ENCODE results near the gene SNRNP48. TPM values are rescaled to one million over a fixed set of nuclear protein-coding genes. Genes with fewer than 3 reads are reported as not detected.

SNRNP48 gene
- total RNA-seq, 1 experiment from 2014 or later, result 29.1 TPM

DNA sequence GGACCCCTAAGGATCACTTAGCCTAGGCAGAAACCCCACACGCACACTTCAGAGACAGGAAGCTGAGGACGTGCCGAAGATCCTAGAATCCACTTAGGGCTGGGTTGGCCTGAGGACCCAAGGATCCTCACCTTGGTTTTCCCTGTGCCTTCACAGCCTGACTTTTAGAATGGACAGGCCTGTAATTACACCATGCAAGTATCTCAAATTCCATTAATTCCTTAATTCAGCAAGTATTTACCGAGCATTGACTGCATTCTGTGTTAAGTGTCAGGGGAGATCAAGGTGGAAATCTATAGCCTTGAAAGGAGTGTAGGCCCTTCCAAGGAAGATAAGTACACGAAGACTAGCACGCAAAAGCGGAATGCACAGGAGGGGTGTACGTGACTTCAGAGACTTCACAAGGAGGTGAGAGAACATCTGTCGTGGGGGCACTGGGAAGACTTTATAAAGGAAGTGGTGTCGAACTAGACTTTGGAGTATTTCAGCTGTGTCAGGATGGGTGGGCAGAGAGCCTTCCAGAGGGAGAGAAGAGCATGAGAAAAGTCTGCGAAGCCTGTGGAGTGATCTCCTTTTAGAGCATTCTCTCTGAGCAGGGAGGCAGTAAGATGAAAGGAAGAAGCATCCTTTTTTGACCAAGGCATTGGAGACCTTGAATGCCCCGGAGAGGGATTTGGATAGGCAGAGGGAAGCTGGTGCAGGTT lies 44.5 kb upstream of the SNRNP48 start:
- Mint-ChIP-seq H3K27me3 (ENCODE audit: insufficient read depth, unreplicated experiment) (no peaks in the 10 kb centered on the region), H3K9me3 (ENCODE audit: unreplicated experiment) (no peaks in the 10 kb centered on the region), H3K27ac (ENCODE audit: unreplicated experiment) (peak overlapping the region; percentile 40), H3K36me3 (ENCODE audit: insufficient read depth, unreplicated experiment) (peaks cover 74% of the 10 kb centered on the region), H3K4me1 (ENCODE audit: low read depth, unreplicated experiment) (peaks cover 49% of the 10 kb centered on the region), H3K4me3 (ENCODE audit: unreplicated experiment) (peak overlapping the region; percentile 40)
- DNase-seq, result no peak
- Histone ChIP-seq H3K4me3 (ENCODE audit: low read depth, low read length) (no peak overlapping the region; the same call in 1 of the 2 replicates), H3K9me3 (no peaks in the 10 kb centered on the region), H3K27me3 (replicated peaks; ENCODE audit: control insufficient read depth, insufficient read depth, low read length) (no peaks in the 10 kb centered on the region), H3K4me1 (peaks cover 67% of the 10 kb centered on the region), H3K36me3 (ENCODE audit: control insufficient read depth, insufficient read depth, low read length) (no peaks in the 10 kb centered on the region)
- CTCF ChIA-PET, result no interaction called here
- POLR2A ChIA-PET, result interaction anchor here (0.8 kb wide), 1 partner anchor 16 kb away, joined by 3 read pairs; no protein-coding TSS in a partner anchor
- no TSS peak for BruUV-seq (replicated peaks)
- TF ChIP-seq CTCF (IDR thresholded peaks at IDR 0.05; ENCODE audit: insufficient read depth in 1 of 2, low read depth in 1 of 2, low read length in 1 of 2, severe bottlenecking in 1 of 2, unreplicated experiment in 1 of 2), result no peak
- intact Hi-C loops (cut with micrococcal nuclease; ENCODE audit: unreplicated experiment), result no loop called here

- no peaks in the 10 kb centered on the region for H3K9me3 Mint-ChIP-seq (ENCODE audit: unreplicated experiment)
- Histone ChIP-seq H3K4me1 (peaks cover 67% of the 10 kb centered on the region), H3K36me3 (ENCODE audit: control insufficient read depth, insufficient read depth, low read length) (no peaks in the 10 kb centered on the region), H3K4me3 (ENCODE audit: low read depth, low read length) (no peak overlapping the region), H3K9me3 (no peaks in the 10 kb centered on the region), H3K27me3 (replicated peaks; ENCODE audit: control insufficient read depth, insufficient read depth, low read length) (no peaks in the 10 kb centered on the region)
- no TSS peak for BruUV-seq (replicated peaks)
- peak overlapping the region; percentile 40 for H3K27ac Mint-ChIP-seq (ENCODE audit: unreplicated experiment)
- ChIA-PET CTCF (no interaction called here), POLR2A (interaction anchor here (0.8 kb wide), 1 partner anchor 15 kb away, joined by 3 read pairs; no protein-coding TSS in a partner anchor)
- peaks cover 69% of the 10 kb centered on the region for H3K36me3 Mint-ChIP-seq (ENCODE audit: insufficient read depth, unreplicated experiment)
- intact Hi-C loops (cut with micrococcal nuclease; ENCODE audit: unreplicated experiment), result no loop called here
- no peak for DNase-seq
- peaks cover 49% of the 10 kb centered on the region for H3K4me1 Mint-ChIP-seq (ENCODE audit: low read depth, unreplicated experiment)
- no peaks in the 10 kb centered on the region for H3K27me3 Mint-ChIP-seq (ENCODE audit: insufficient read depth, unreplicated experiment)
- H3K4me3 Mint-ChIP-seq (ENCODE audit: unreplicated experiment), result peak overlapping the region; percentile 40
- TF ChIP-seq CTCF (IDR thresholded peaks at IDR 0.05; ENCODE audit: insufficient read depth in 1 of 2, low read depth in 1 of 2, low read length in 1 of 2, severe bottlenecking in 1 of 2, unreplicated experiment in 1 of 2), result no peak
These were observed 44.0 kb upstream of the SNRNP48 start for GRCh38 chr6:7546020-7546369.

- TF ChIP-seq CTCF (IDR thresholded peaks at IDR 0.05; ENCODE audit: insufficient read depth in 1 of 2, low read depth in 1 of 2, low read length in 1 of 2, severe bottlenecking in 1 of 2, unreplicated experiment in 1 of 2), result no peak
- intact Hi-C loops (cut with micrococcal nuclease; ENCODE audit: unreplicated experiment), result no loop called here
- Mint-ChIP-seq H3K36me3 (ENCODE audit: insufficient read depth, unreplicated experiment) (peaks cover 68% of the 10 kb centered on the region), H3K4me3 (ENCODE audit: unreplicated experiment) (peak overlapping the region; percentile 40), H3K9me3 (ENCODE audit: unreplicated experiment) (no peaks in the 10 kb centered on the region), H3K4me1 (ENCODE audit: low read depth, unreplicated experiment) (peaks cover 49% of the 10 kb centered on the region), H3K27me3 (ENCODE audit: insufficient read depth, unreplicated experiment) (no peaks in the 10 kb centered on the region), H3K27ac (ENCODE audit: unreplicated experiment) (no peak overlapping the region)
- ChIA-PET POLR2A (interaction anchor here (0.8 kb wide), 1 partner anchor 15 kb away, joined by 3 read pairs; no protein-coding TSS in a partner anchor), CTCF (no interaction called here)
- no peaks in the 10 kb centered on the region for H3K27me3 ChIP-seq (replicated peaks; ENCODE audit: control insufficient read depth, insufficient read depth, low read length)
- peaks cover 71% of the 10 kb centered on the region for H3K4me1 ChIP-seq
- H3K9me3 ChIP-seq, result no peaks in the 10 kb centered on the region
- peaks cover under 1% of the 10 kb centered on the region; the same call in 1 of the 2 replicates for H3K36me3 ChIP-seq (ENCODE audit: control insufficient read depth, insufficient read depth, low read length)
- no peak overlapping the region for H3K4me3 ChIP-seq (ENCODE audit: low read depth, low read length)
- BruUV-seq (replicated peaks), result no TSS peak
- DNase-seq, result no peak
These were observed 43.6 kb upstream of the SNRNP48 start for GRCh38 chr6:7546383-7546782.

Data from Caco-2 (cell line).